ENCODE measurements around the gene P3H4. TPM values are rescaled to one million over a fixed set of nuclear protein-coding genes. Genes with fewer than 3 reads are reported as not detected.
"Not testable (repeated sequence)": the region's sequence is repeated elsewhere in the genome, so short reads cannot be mapped to it uniquely, and the experiment has no call there.

Gene P3H4
- total RNA-seq, 4 donors from 2014 or later = 8.5 to 18.6 (median 9.2) TPM

GRCh38 chr17:41835214-41835799, 23.6 kb upstream of the P3H4 start:
- Histone ChIP-seq H3K9me3 (no peaks in the 10 kb centered on the region), H3K4me1 (peaks cover 19% of the 10 kb centered on the region), H3K36me3 (peaks cover 18% of the 10 kb centered on the region), H3K27ac (peak overlapping the region; percentile 75), H3K27me3 (no peaks in the 10 kb centered on the region), H3K4me3 (peak overlapping the region; percentile 95)
- DNase-seq (ENCODE audit: low spot score in 2 of 2) = no peak
- 10% methylated on average over 13 of the region's 13 CpGs for WGBS
- no peak for TF ChIP-seq CTCF (IDR thresholded peaks at IDR 0.05)
- TF ChIP-seq POLR2AphosphoS5 (IDR thresholded peaks at IDR 0.05) = no peak
- no peak for TF ChIP-seq POLR2A (IDR thresholded peaks at IDR 0.05)

GRCh38 chr17:41829961-41830360, 18.2 kb upstream of the P3H4 start:
- H3K9me3 ChIP-seq; H3K4me1 ChIP-seq; H3K27ac ChIP-seq; H3K27me3 ChIP-seq; H3K4me3 ChIP-seq; DNase-seq (ENCODE audit: low spot score in 2 of 2): not testable (repeated sequence)
- 84% methylated on average over 10 of the region's 10 CpGs for WGBS
- peaks cover 62% of the 10 kb centered on the region for H3K36me3 ChIP-seq

GRCh38 chr17:41825175-41825845, 13.6 kb upstream of the P3H4 start:
- Histone ChIP-seq H3K4me1 (no peaks in the 10 kb centered on the region), H3K4me3 (no peak overlapping the region), H3K36me3 (peaks cover 49% of the 10 kb centered on the region), H3K9me3 (no peaks in the 10 kb centered on the region), H3K27me3 (no peaks in the 10 kb centered on the region), H3K27ac (no peak overlapping the region)
- TF ChIP-seq CTCF (IDR thresholded peaks at IDR 0.05) (no peak), EP300 (IDR thresholded peaks at IDR 0.05) (no peak), POLR2A (IDR thresholded peaks at IDR 0.05) (no peak), POLR2AphosphoS5 (IDR thresholded peaks at IDR 0.05) (no peak)
- DNase-seq (ENCODE audit: low spot score in 2 of 2) = no peak
- WGBS = 87% methylated on average over 14 of the region's 19 CpGs

GRCh38 chr17:41824086-41824485, 12.3 kb upstream of the P3H4 start:
- no peak for DNase-seq (ENCODE audit: low spot score in 2 of 2)
- 58% methylated on average over 4 of the region's 7 CpGs for WGBS
- H3K27ac ChIP-seq = no peak overlapping the region
- TF ChIP-seq POLR2AphosphoS5 (IDR thresholded peaks at IDR 0.05) = no peak
- no peak for TF ChIP-seq CTCF (IDR thresholded peaks at IDR 0.05)
- no peak for TF ChIP-seq EP300 (IDR thresholded peaks at IDR 0.05)
- no peak for TF ChIP-seq POLR2A (IDR thresholded peaks at IDR 0.05)
- no peak overlapping the region for H3K4me3 ChIP-seq
- no peaks in the 10 kb centered on the region for H3K9me3 ChIP-seq
- peaks cover 43% of the 10 kb centered on the region for H3K36me3 ChIP-seq
- no peaks in the 10 kb centered on the region for H3K4me1 ChIP-seq
- no peaks in the 10 kb centered on the region for H3K27me3 ChIP-seq

- TF ChIP-seq EP300 (IDR thresholded peaks at IDR 0.05) (no peak), POLR2A (IDR thresholded peaks at IDR 0.05) (no peak), POLR2AphosphoS5 (IDR thresholded peaks at IDR 0.05) (no peak), CTCF (IDR thresholded peaks at IDR 0.05) (no peak)
- DNase-seq (ENCODE audit: low spot score in 2 of 2) = no peak
- Histone ChIP-seq H3K36me3 (peaks cover 38% of the 10 kb centered on the region), H3K4me1 (no peaks in the 10 kb centered on the region), H3K4me3 (no peak overlapping the region), H3K9me3 (no peaks in the 10 kb centered on the region), H3K27me3 (no peaks in the 10 kb centered on the region), H3K27ac (no peak overlapping the region)
- 74% methylated on average over 7 of the region's 7 CpGs for whole genome bisulfite sequencing
These were observed 11.8 kb upstream of the P3H4 start for GRCh38 chr17:41823580-41823979.

Measured in suprapubic skin (tissue), 4 donors.